Small intestine (tissue), 16 donors: ENCODE results near the gene MYOZ2. TPM values are rescaled to one million over a fixed set of nuclear protein-coding genes. Genes with fewer than 3 reads are reported as not detected.

Experiments used
- DNase-seq, 2 donors: peaks; one replicate each; pipeline versions ENCODE4 v3.0.0 to v3.0.0-alpha.2; 2013
- FAIRE-seq: peaks from 2 replicates; lab custom pipeline; 2012; peaks lifted over from hg19 to GRCh38; lab: Jason Lieb, UNC
- H3K27ac ChIP-seq, 3 donors: one replicate each; pipeline ENCODE4 v1.5.1; 2013; ENCODE audit warnings: low read length in 2 of 3, mild to moderate bottlenecking in 2 of 3, control low read depth in 1 of 3, inconsistent platforms in 1 of 3, low read depth in 1 of 3, moderate library complexity in 1 of 3
- H3K27me3 ChIP-seq, 3 donors: one replicate each; pipeline ENCODE4 v1.6.1; 2013; ENCODE audit warnings: low read length in 3 of 3, inconsistent platforms in 1 of 3; ENCODE audit not compliant: control insufficient read depth in 3 of 3, insufficient read depth in 3 of 3
- H3K36me3 ChIP-seq, 3 donors: one replicate each; pipeline ENCODE4 v1.6.1; 2013; ENCODE audit warnings: low read length in 3 of 3, inconsistent platforms in 1 of 3, low read depth in 1 of 3, mild to moderate bottlenecking in 1 of 3, moderate library complexity in 1 of 3; ENCODE audit not compliant: control insufficient read depth in 3 of 3, insufficient read depth in 2 of 3
- H3K4me1 ChIP-seq, 3 donors: one replicate each; pipeline ENCODE4 v1.6.1; 2013; ENCODE audit warnings: low read length in 2 of 3, inconsistent platforms in 1 of 3, low read depth in 1 of 3, mild to moderate bottlenecking in 1 of 3, moderate library complexity in 1 of 3; ENCODE audit not compliant: control insufficient read depth in 3 of 3, insufficient read depth in 2 of 3
- H3K4me3 ChIP-seq, 3 donors: one replicate each; pipeline ENCODE4 v1.5.1; 2013; ENCODE audit warnings: low read length in 3 of 3, control low read depth in 1 of 3, inconsistent platforms in 1 of 3, low read depth in 1 of 3, mild to moderate bottlenecking in 1 of 3, moderate library complexity in 1 of 3
- H3K9me3 ChIP-seq, 2 donors: one replicate each; pipeline ENCODE4 v1.6.1; 2013; ENCODE audit warnings: low read depth in 1 of 2, low read length in 1 of 2; ENCODE audit not compliant: control insufficient read depth in 2 of 2, insufficient read depth in 1 of 2
- WGBS, 3 donors: extraction: QIAGEN DNeasy Blood & Tissue Kit; methylation state at CpG; one replicate each; pipeline ENCODE4 v1.1.7; 2013; 5-methylcytosine and 5-hydroxymethylcytosine counted together
- long read RNA-seq, 10 donors: transcript quantifications; one replicate each; lab custom pipeline, GENCODE V29; 2026
- polyA plus RNA-seq, 4 donors: library from polyadenylated mRNA; stranded (reverse) in 3 of 4; unstranded in 1 of 4; fragments of 200-250 nt in 3 of 4; fragments of 120-200 nt in 1 of 4; gene quantifications; one replicate each; pipeline versions ENCODE4 v1.2.1 to v1.2.3, GENCODE V29; 2013
- donor health status: healthy with polysubstance abuse.
- donor health status: control.
- donor health status: control.
- donor health status: Bipolar disorder and iron deficiency.
- donor health status: healthy.

MYOZ2 gene
- 1 to 10 TPM in 1 of 4 donors, under 1 TPM in 3; 0.04 to 8.4 (median 0.65) TPM for polyA plus RNA-seq
- long read RNA-seq, donor 1: 0 reads
- long read RNA-seq, donor 2: 0 reads
- long read RNA-seq, donor 3: 0 reads
- long read RNA-seq, donor 4: 0 reads
- long read RNA-seq, donor 5: 0 reads
- long read RNA-seq, donor 6: 0 reads
- long read RNA-seq, donor 7, transcript MYOZ2-201 (6 exons, 2,597 nt): major isoform, 402 of 571 reads
- long read RNA-seq, donor 7, partial matches to known transcripts: 159 of 571 reads
- long read RNA-seq, donor 7, other reads (novel, unspliced or antisense): 10 of 571 reads
- long read RNA-seq, donor 8, transcript MYOZ2-201 (6 exons, 2,597 nt): major isoform, 12 of 12 reads
- long read RNA-seq, donor 8, partial matches to known transcripts: 0 of 12 reads
- long read RNA-seq, donor 8, other reads (novel, unspliced or antisense): 0 of 12 reads
- long read RNA-seq, donor 9: 0 reads
- long read RNA-seq, donor 10: 0 reads

- Histone ChIP-seq H3K9me3 (no peaks in the 10 kb centered on the region), H3K36me3 (no peaks in the 10 kb centered on the region), H3K4me3 (no peak within 1 kb of the TSS), H3K27me3 (no peaks in the 10 kb centered on the region), H3K4me1 (peaks cover 0 to 11% (median 0%) of the 10 kb centered on the region in 3 donors), H3K27ac (no peak within 1 kb of the TSS)
- FAIRE-seq: no peak
- DNase-seq: no peak
- 83 to 93% (median 89%) methylated on average over 2 of the region's 2 CpGs for WGBS, 3 donors
Measured at GRCh38 chr4:119135721-119136121, at the start of gene MYOZ2. Gene MYOZ2, plus strand, starts transcription at chr4:119135832. Its CDS starts 694 bp downstream, at chr4:119136526.

GRCh38 chr4:119087121-119087520, 48.5 kb upstream of the MYOZ2 start:
- DNase-seq (peak; percentile 36 to 42), FAIRE-seq (no peak)
- H3K4me3 ChIP-seq: no peak overlapping the region
- H3K36me3 ChIP-seq: no peaks in the 10 kb centered on the region
- peak overlapping the region in 1 of 3 donors; percentile 11 for H3K27ac ChIP-seq
- 58 to 84% (median 66%) methylated on average over 3 of the region's 3 CpGs for WGBS, 3 donors
- H3K27me3 ChIP-seq: no peaks in the 10 kb centered on the region
- H3K4me1 ChIP-seq: peaks cover 0 to 3% (median 0%) of the 10 kb centered on the region in 3 donors
- H3K9me3 ChIP-seq: no peaks in the 10 kb centered on the region

GRCh38 chr4:119087656-119088055, 48.0 kb upstream of the MYOZ2 start:
- DNase-seq (no peak), FAIRE-seq (no peak)
- no peak overlapping the region for H3K4me3 ChIP-seq
- H3K4me1 ChIP-seq: peaks cover 0 to 3% (median 0%) of the 10 kb centered on the region in 3 donors
- H3K27me3 ChIP-seq: no peaks in the 10 kb centered on the region
- no peaks in the 10 kb centered on the region for H3K36me3 ChIP-seq
- H3K27ac ChIP-seq: peak overlapping the region in 1 of 3 donors; percentile 11
- H3K9me3 ChIP-seq: no peaks in the 10 kb centered on the region
- WGBS, 3 donors: 78 to 87% (median 86%) methylated on average over 5 of the region's 5 CpGs

GRCh38 chr4:119093042-119093827, 42.4 kb upstream of the MYOZ2 start:
- peaks cover 0 to 4% (median 0%) of the 10 kb centered on the region in 3 donors for H3K4me1 ChIP-seq
- H3K36me3 ChIP-seq: no peaks in the 10 kb centered on the region
- H3K9me3 ChIP-seq: no peaks in the 10 kb centered on the region
- WGBS, 3 donors: 63 to 68% (median 65%) methylated on average over 5 of the region's 5 CpGs
- no peak overlapping the region for H3K27ac ChIP-seq
- FAIRE-seq (no peak), DNase-seq (no peak)
- H3K4me3 ChIP-seq: no peak overlapping the region
- no peaks in the 10 kb centered on the region for H3K27me3 ChIP-seq

GRCh38 chr4:119097282-119097900, 38.2 kb upstream of the MYOZ2 start:
- FAIRE-seq (no peak), DNase-seq (peak; percentile 22 to 71)
- no peaks in the 10 kb centered on the region for H3K27me3 ChIP-seq
- 61 to 70% (median 63%) methylated on average over 2 of the region's 2 CpGs for WGBS, 3 donors
- no peaks in the 10 kb centered on the region for H3K36me3 ChIP-seq
- H3K27ac ChIP-seq: peak overlapping the region in 1 of 3 donors; percentile 53
- no peaks in the 10 kb centered on the region for H3K9me3 ChIP-seq
- no peak overlapping the region for H3K4me3 ChIP-seq
- peaks cover 0 to 4% (median 0%) of the 10 kb centered on the region in 3 donors for H3K4me1 ChIP-seq

- Histone ChIP-seq H3K36me3 (no peaks in the 10 kb centered on the region), H3K4me1 (peaks cover 0 to 4% (median 3%) of the 10 kb centered on the region in 3 donors), H3K27ac (no peak overlapping the region), H3K27me3 (no peaks in the 10 kb centered on the region), H3K9me3 (no peaks in the 10 kb centered on the region), H3K4me3 (no peak overlapping the region)
- no peak for DNase-seq
- FAIRE-seq: no peak
- WGBS, 3 donors: 93 to 100% (median 97%) methylated on average over 1 of the region's 1 CpG
Measured at GRCh38 chr4:119098306-119098705, 37.3 kb upstream of the MYOZ2 start.

- Histone ChIP-seq H3K27ac (no peak overlapping the region), H3K27me3 (no peaks in the 10 kb centered on the region), H3K36me3 (no peaks in the 10 kb centered on the region), H3K4me1 (peaks cover 0 to 4% (median 3%) of the 10 kb centered on the region in 3 donors), H3K9me3 (no peaks in the 10 kb centered on the region), H3K4me3 (no peak overlapping the region)
- no peak for FAIRE-seq
- WGBS, 3 donors: 0 to 42% (median 31%) methylated on average over 1 of the region's 1 CpG
- DNase-seq: no peak
Measured at GRCh38 chr4:119099227-119099810, 36.3 kb upstream of the MYOZ2 start.

GRCh38 chr4:119100655-119101054, 35.0 kb upstream of the MYOZ2 start:
- Histone ChIP-seq H3K27ac (no peak overlapping the region), H3K9me3 (no peaks in the 10 kb centered on the region), H3K27me3 (no peaks in the 10 kb centered on the region), H3K4me3 (no peak overlapping the region), H3K36me3 (no peaks in the 10 kb centered on the region), H3K4me1 (peaks cover 0 to 4% (median 3%) of the 10 kb centered on the region in 3 donors)
- WGBS, 3 donors: 37 to 57% (median 44%) methylated on average over 1 of the region's 1 CpG
- DNase-seq: no peak
- FAIRE-seq: no peak
